Effector CD8-positive, alpha-beta T cell (primary cell): ENCODE measurements around the gene NTRK2.

Experiments used
- DNase-seq: peaks from one replicate; lab custom pipeline; 2025; lab: John Stamatoyannopoulos, UW

NTRK2 gene

GRCh38 chr9:84974855-84975254, 305.3 kb downstream of the NTRK2 start:
- DNase-seq: no peak

- no peak for DNase-seq
Measured at GRCh38 chr9:84975926-84976325, 306.4 kb downstream of the NTRK2 start.

- no peak for DNase-seq
Measured at GRCh38 chr9:84978661-84979060, 309.1 kb downstream of the NTRK2 start.

GRCh38 chr9:84983749-84984148, 314.2 kb downstream of the NTRK2 start:
- DNase-seq: no peak

- DNase-seq: no peak
Measured at GRCh38 chr9:84988621-84989020, 319.1 kb downstream of the NTRK2 start.

GRCh38 chr9:84990416-84990815, 320.9 kb downstream of the NTRK2 start:
- DNase-seq: no peak

GRCh38 chr9:84990850-84991513, 321.5 kb downstream of the NTRK2 start:
- no peak for DNase-seq

- DNase-seq: no peak
Measured at GRCh38 chr9:84991514-84991870, 322.0 kb downstream of the NTRK2 start.

GRCh38 chr9:84992381-84992780, 322.9 kb downstream of the NTRK2 start:
- DNase-seq: no peak

- no peak for DNase-seq
Measured at GRCh38 chr9:84993105-84993504, 323.6 kb downstream of the NTRK2 start.

GRCh38 chr9:84996029-84996428, 326.5 kb downstream of the NTRK2 start:
- no peak for DNase-seq

- no peak for DNase-seq
Measured at GRCh38 chr9:84996716-84997115, 327.2 kb downstream of the NTRK2 start.

GRCh38 chr9:84997472-84997871, 327.9 kb downstream of the NTRK2 start:
- no peak for DNase-seq

GRCh38 chr9:84998639-84999038, 329.1 kb downstream of the NTRK2 start:
- no peak for DNase-seq

GRCh38 chr9:84999788-85000187, 330.3 kb downstream of the NTRK2 start:
- DNase-seq: no peak

GRCh38 chr9:85001925-85002324, 332.4 kb downstream of the NTRK2 start:
- no peak for DNase-seq

- DNase-seq: no peak
Measured at GRCh38 chr9:85004818-85005413, 335.4 kb downstream of the NTRK2 start.

GRCh38 chr9:85007748-85008147, 338.2 kb downstream of the NTRK2 start:
- DNase-seq: no peak

GRCh38 chr9:85008215-85008614, 338.7 kb downstream of the NTRK2 start:
- no peak for DNase-seq

GRCh38 chr9:85009251-85009650, 339.7 kb downstream of the NTRK2 start:
- DNase-seq: no peak

GRCh38 chr9:85013703-85014102, 344.2 kb downstream of the NTRK2 start:
- no peak for DNase-seq

- no peak for DNase-seq
Measured at GRCh38 chr9:85014292-85014691, 344.8 kb downstream of the NTRK2 start.

GRCh38 chr9:85016384-85017006, 347.0 kb downstream of the NTRK2 start:
- no peak for DNase-seq

GRCh38 chr9:85020791-85021190, 351.3 kb downstream of the NTRK2 start:
- no peak for DNase-seq
